Left ventricle myocardium superior (tissue), 1 donor: Measurements from ENCODE around the gene LONP1. TPM values are rescaled to one million over a fixed set of nuclear protein-coding genes. Genes with fewer than 3 reads are reported as not detected.
"Not testable (repeated sequence)": the region's sequence is repeated elsewhere in the genome, so short reads cannot be mapped to it uniquely, and the experiment has no call there.

Experiments
- ATAC-seq: fragments of 200-7000 bp; cut with Tn5 transposase; one replicate; pipeline ENCODE4 v1.9.1; 2020; ENCODE audit warnings: mild to moderate bottlenecking, moderate library complexity
- DNase-seq: peaks from one replicate; pipeline ENCODE4 v3.0.0-alpha.2; 2020
- intact Hi-C: fragments of 100-400 bp; cut with micrococcal nuclease; formaldehyde crosslinking; loops from one replicate; pipeline ENCODE4 v1.11.0; 2022
- total RNA-seq: library from RNA; stranded (reverse); fragmentation: NEBNext Ultra II Directional; extraction: Animal tissue kit (Norgen Biotek cat#: 25700); gene quantifications from one replicate; pipeline ENCODE4 v1.2.1, GENCODE V29; 2021
- donor health status: DM: no; HTN: yes; CAD: no; lungs with severe emphysema.

The LONP1 gene
- total RNA-seq, 1 donor from 2014 or later = 90.7 TPM

- intact Hi-C loops = no loop called here
- DNase-seq = no peak
- ATAC-seq = no peak
Measured at GRCh38 chr19:5695649-5696195, 24.2 kb downstream of the LONP1 start.

GRCh38 chr19:5694956-5695648 lies 24.8 kb downstream of the LONP1 start:
- ATAC-seq = no peak
- intact Hi-C loops = no loop called here

GRCh38 chr19:5694167-5694955 lies 25.6 kb downstream of the LONP1 start:
- DNase-seq (no peak), ATAC-seq (no peak)
- intact Hi-C loops = no loop called here

More at GRCh38 chr19:5694956-5695648, 24.8 kb downstream of the LONP1 start:
- DNase-seq = no peak

GRCh38 chr19:5693195-5694166 lies 26.5 kb downstream of the LONP1 start:
- DNase-seq (peak; percentile 30), ATAC-seq (no peak)
- intact Hi-C loops = no loop called here

- ATAC-seq (no peak), DNase-seq (no peak)
- intact Hi-C loops = no loop called here
Measured at GRCh38 chr19:5692723-5693194, 27.2 kb downstream of the LONP1 start.

- DNase-seq (no peak), ATAC-seq (no peak)
- intact Hi-C loops = no loop called here
Measured at GRCh38 chr19:5691822-5692722, 27.9 kb downstream of the LONP1 start.

GRCh38 chr19:5690955-5691821 lies 28.8 kb downstream of the LONP1 start:
- DNase-seq (peak; percentile 84), ATAC-seq (peak; percentile 32)
- intact Hi-C loops = no loop called here

GRCh38 chr19:5690125-5690954 lies 29.6 kb downstream of the LONP1 start, which contains the start of gene RPL36:
TSS of gene RPL36 (plus strand) at chr19:5690295. CDS start at chr19:5690508, 213 bp downstream.
- intact Hi-C loops = no loop called here
- ATAC-seq (peak; percentile 76), DNase-seq (peak; percentile 99)

- DNase-seq = peak; percentile 26
- intact Hi-C loops, ATAC-seq: not testable (repeated sequence)
Measured at GRCh38 chr19:5688262-5688881, 31.6 kb downstream of the LONP1 start.

- intact Hi-C loops = no loop called here
- ATAC-seq (no peak), DNase-seq (no peak)
Measured at GRCh38 chr19:5687360-5688198, 32.4 kb downstream of the LONP1 start.

- intact Hi-C loops = no loop called here
- ATAC-seq (peak; percentile 80), DNase-seq (peak; percentile 99)
Measured at GRCh38 chr19:5686647-5687359, 33.1 kb downstream of the LONP1 start.

GRCh38 chr19:5686326-5686646 lies 33.7 kb downstream of the LONP1 start:
- intact Hi-C loops = no loop called here
- DNase-seq = no peak
- no peak for ATAC-seq

GRCh38 chr19:5684694-5685430 lies 35.1 kb downstream of the LONP1 start:
- DNase-seq (peak; percentile 35), ATAC-seq (no peak)
- intact Hi-C loops = no loop called here
